HG03045 (cell line): ENCODE data around the gene LSAMP.

Experiments used
- ATAC-seq: cut with Tn5 transposase; IDR thresholded peaks from one replicate; pipeline ENCODE4 v1.9.1; 2021; ENCODE audit warnings: mild to moderate bottlenecking, moderate library complexity; ENCODE audit not compliant: unreplicated experiment

The LSAMP gene

GRCh38 chr3:116445311-116445841 lies at the start of gene LSAMP:
Gene LSAMP, minus strand, starts transcription at chr3:116445487.
- no peak for ATAC-seq

- no peak for ATAC-seq
These were observed 47.1 kb upstream of the LSAMP start for GRCh38 chr3:116492379-116492778.

- ATAC-seq, result no peak
These were observed 37.8 kb upstream of the LSAMP start for GRCh38 chr3:116483135-116483534.

GRCh38 chr3:116476691-116477090 lies 31.4 kb upstream of the LSAMP start:
- ATAC-seq, result no peak

GRCh38 chr3:116474801-116475200 lies 29.5 kb upstream of the LSAMP start:
- ATAC-seq, result no peak

- ATAC-seq, result no peak
These were observed 28.9 kb upstream of the LSAMP start for GRCh38 chr3:116474032-116474780.

GRCh38 chr3:116473602-116474001 lies 28.3 kb upstream of the LSAMP start:
- ATAC-seq, result no peak

- no peak for ATAC-seq
These were observed 25.4 kb upstream of the LSAMP start for GRCh38 chr3:116470605-116471197.

- no peak for ATAC-seq
These were observed 24.3 kb upstream of the LSAMP start for GRCh38 chr3:116469546-116469945.

- no peak for ATAC-seq
These were observed 19.1 kb upstream of the LSAMP start for GRCh38 chr3:116464276-116464798.

GRCh38 chr3:116453666-116454346 lies 8.5 kb upstream of the LSAMP start:
- ATAC-seq, result no peak

GRCh38 chr3:116449546-116450350 lies 4.5 kb upstream of the LSAMP start:
- no peak for ATAC-seq

GRCh38 chr3:116445990-116446389 lies 703 bp upstream of the LSAMP start:
- no peak for ATAC-seq

- no peak for ATAC-seq
These were observed 422 bp downstream of the LSAMP start for GRCh38 chr3:116444819-116445310.

GRCh38 chr3:116444115-116444747 lies 1.1 kb downstream of the LSAMP start:
- ATAC-seq, result no peak

GRCh38 chr3:116443191-116443661 lies 2.1 kb downstream of the LSAMP start:
- no peak for ATAC-seq

- no peak for ATAC-seq
These were observed 2.8 kb downstream of the LSAMP start for GRCh38 chr3:116442331-116443021.

- ATAC-seq, result no peak
These were observed 3.6 kb downstream of the LSAMP start for GRCh38 chr3:116441652-116442051.

GRCh38 chr3:116440196-116440595 lies 5.1 kb downstream of the LSAMP start:
- ATAC-seq, result no peak
